ENCODE data around the gene PTPRN2.

Gene PTPRN2

DNA sequence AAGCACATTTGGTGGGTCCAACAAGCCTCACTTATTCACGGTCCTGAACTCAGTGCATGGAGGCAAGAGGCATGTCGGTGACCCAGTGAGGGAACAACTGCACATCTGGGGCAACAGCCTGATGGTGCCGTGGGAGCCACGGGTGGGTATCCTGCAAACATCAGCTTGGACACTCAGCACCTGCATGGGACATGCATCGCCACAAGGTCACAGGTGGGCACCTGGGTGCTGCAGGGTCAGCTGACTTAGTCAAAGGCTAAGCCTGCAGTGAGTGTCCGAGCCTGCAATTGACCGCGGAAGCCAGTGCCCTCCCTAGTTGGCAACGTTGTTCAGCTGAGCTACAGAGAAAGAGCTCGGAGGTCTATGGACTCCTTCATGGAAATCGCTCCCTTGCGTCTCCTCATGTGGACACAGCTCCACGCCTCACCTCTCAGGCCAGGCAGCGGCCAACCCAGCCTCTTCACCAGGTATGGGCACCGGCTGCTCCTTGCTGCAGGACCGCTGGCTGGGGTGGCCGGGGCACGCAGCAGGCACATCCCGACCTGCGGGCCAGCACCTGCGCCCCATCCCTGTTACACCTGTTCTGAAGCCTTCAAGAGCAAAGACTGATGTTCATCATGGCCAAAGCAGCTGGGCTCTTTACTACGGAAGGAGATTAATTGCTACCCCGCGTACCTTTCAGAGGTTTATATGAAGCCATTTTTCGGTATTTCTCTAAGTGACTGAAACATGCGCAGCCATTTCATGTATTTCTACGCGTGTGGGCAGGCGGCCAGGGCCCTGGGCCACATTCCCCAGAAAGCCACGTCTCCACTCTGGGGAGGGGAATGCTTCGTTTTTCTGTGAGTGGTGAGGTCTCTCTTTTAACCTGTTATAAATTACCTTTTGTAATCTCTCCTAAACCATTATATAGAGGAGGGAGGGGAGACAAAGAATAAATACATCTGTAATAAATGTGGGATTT lies 870.1 kb downstream of the PTPRN2 start:
- no peak for DNase-seq (ENCODE audit: low spot score)
- H3K27ac ChIP-seq = no peak overlapping the region
- no peak overlapping the region for H3K4me3 ChIP-seq
- TF ChIP-seq, protein P1, sequence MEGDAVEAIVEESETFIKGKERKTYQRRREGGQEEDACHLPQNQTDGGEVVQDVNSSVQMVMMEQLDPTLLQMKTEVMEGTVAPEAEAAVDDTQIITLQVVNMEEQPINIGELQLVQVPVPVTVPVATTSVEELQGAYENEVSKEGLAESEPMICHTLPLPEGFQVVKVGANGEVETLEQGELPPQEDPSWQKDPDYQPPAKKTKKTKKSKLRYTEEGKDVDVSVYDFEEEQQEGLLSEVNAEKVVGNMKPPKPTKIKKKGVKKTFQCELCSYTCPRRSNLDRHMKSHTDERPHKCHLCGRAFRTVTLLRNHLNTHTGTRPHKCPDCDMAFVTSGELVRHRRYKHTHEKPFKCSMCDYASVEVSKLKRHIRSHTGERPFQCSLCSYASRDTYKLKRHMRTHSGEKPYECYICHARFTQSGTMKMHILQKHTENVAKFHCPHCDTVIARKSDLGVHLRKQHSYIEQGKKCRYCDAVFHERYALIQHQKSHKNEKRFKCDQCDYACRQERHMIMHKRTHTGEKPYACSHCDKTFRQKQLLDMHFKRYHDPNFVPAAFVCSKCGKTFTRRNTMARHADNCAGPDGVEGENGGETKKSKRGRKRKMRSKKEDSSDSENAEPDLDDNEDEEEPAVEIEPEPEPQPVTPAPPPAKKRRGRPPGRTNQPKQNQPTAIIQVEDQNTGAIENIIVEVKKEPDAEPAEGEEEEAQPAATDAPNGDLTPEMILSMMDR (IDR thresholded peaks at IDR 0.05) = no peak

DNA sequence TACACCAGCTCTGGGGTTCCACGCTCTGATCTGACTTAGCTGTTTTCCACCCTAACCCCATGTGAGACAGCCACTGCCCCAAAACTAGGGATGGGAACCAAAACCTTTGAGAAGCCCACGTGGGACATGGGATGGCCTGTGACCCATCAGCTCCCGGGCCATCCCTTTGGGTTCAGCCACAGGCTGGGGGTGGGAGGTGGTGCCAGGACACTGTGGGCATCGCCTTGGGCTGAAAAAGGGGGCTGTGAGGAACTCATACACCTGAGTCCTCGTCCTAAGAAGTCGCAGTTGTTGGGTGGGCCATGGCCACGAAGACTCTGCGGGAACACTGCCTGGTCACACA lies 871.7 kb downstream of the PTPRN2 start:
- Histone ChIP-seq H3K27ac (no peak overlapping the region), H3K4me3 (no peak overlapping the region)
- no peak for DNase-seq (ENCODE audit: low spot score)
- TF ChIP-seq, protein P1 (IDR thresholded peaks at IDR 0.05) = no peak

DNA sequence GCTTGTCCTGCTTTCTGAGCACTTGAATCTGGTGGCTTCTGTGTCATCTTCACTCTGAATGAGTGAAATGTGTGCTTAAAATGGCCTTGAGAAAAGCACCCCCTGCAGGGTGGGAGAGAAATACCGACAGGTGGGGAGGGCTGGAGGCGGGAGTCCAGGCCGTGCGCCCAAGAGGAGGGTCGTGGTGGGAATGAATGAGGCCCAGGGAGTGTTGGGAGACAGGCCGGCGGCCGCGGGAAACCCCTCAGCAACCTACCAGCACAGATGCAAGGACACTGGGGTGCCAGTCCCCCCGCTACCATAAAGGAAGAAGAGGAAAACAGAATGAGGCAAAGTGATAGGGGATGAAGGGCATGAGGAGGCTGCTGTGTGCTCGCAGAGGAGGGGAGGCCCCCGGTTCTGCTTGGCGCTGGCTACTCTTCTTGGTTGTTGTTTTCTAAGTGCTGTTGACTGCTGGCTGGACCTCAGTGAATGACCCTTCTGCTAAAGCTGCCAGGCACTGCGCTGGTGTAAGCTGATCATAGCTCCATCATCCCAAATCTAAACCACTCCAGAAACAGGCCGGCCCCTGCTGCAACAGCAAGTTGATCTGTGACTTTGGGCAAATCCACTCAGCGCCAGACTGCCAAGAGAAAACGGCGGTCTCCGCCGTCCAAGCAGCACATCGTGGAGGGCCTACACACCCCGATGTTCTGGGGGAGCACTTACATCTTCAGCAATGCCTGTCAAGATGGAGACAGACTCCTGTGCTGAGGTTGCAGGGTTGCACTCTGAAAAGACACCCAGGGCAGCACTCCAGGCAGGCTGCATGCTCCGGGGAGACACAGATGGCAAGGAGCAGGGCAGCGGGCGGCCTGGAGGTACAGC lies 872.3 kb downstream of the PTPRN2 start:
- H3K27ac ChIP-seq = no peak overlapping the region
- TF ChIP-seq, protein P1 (IDR thresholded peaks at IDR 0.05) = no peak
- no peak for DNase-seq (ENCODE audit: low spot score)
- H3K4me3 ChIP-seq = no peak overlapping the region

DNA sequence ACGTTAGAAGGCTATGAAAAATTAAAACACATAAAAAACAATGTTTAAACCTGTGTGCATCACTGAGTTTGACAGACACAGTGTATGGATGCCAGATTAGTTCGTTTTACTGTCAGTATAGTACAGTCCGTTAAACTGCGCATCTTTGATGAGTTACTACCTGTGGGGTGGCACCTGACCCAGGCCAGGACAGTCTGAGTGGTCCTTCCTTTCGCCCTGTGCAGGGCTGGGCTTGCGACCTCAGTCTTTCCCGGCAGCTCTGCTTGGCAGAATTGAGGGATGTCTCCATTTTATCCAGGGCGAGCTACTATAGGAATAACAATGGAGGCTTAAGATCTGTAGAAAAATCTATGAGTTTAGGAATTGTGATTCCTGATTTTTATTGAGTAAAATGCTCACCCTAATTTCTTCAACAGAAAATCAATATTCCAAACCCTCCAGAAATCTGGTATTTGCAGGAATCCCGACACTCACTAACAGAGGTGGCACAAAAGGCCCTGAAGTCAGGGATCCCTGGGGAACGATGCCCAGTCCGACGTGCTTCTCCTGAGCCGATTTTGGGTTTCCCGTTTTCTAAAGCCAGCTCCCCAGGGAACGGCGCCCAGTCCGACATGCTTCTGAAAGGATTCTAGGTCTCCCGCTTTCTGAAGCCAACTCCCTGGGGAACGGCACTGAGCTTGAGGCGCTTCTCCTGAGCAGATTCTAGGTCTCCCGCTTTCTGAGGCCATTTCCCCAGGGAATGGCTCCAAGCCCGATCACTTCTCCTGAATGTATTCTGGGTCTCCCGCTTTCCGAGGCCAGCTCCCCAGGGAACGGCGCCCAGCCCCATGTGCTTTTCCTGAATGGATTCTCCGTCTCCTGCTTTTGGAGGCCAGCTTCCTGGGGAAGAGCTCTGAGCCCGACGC lies 873.2 kb downstream of the PTPRN2 start:
- H3K4me3 ChIP-seq = no peak overlapping the region
- DNase-seq (ENCODE audit: low spot score) = no peak
- TF ChIP-seq, protein P1 (IDR thresholded peaks at IDR 0.05) = no peak
- no peak overlapping the region for H3K27ac ChIP-seq

DNA sequence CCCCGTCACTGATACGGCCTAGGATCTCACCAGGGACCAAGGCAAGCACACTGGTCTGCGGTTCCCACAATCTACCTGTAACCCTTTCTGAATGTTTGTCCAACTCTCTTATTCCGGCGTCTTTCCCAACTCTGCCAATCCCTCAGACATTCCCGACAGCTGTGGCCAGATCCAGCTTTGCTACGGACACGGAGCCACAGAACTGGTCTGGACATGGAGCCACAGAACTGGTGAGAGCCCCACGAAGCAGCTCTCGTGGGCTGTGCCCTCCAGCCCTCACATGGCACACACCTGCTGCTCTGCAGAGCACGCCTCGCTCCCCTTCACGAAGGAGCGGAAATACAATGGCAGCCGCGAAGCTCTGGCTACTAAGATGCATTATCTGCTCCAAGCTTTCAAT lies 874.0 kb downstream of the PTPRN2 start:
- H3K27ac ChIP-seq = no peak overlapping the region
- DNase-seq (ENCODE audit: low spot score) = no peak
- TF ChIP-seq, protein P1 (IDR thresholded peaks at IDR 0.05) = no peak
- H3K4me3 ChIP-seq = no peak overlapping the region

DNA sequence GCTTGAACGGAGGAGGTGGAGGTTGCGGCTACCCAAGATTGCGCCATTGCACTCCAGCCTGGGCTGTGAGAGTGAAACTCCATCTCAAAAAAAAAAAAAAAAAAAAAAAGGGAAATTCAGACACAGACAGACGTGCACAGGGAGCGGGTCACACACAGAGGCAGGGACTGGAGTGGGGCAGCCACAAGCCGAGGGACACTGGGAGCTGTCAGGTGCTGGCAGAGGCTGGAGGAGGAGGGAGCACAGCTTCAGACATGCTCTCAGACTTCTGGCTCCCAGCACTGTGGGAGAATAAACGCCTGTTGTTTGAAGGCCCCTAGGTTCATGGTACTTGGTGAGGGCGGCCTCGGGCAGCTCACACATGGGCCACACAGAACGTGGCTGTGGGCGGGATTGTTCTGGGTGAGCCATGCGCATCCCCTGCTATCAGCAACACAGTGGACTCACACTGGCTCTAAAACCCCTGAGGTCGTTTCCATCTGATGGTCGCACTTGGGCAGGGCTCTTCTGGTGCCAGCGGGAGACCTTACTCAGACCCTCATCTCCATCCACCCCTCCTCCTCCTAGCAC lies 874.9 kb downstream of the PTPRN2 start:
- H3K27ac ChIP-seq = no peak overlapping the region
- TF ChIP-seq, protein P1 (IDR thresholded peaks at IDR 0.05) = no peak
- DNase-seq (ENCODE audit: low spot score) = peak; percentile 17
- H3K4me3 ChIP-seq = no peak overlapping the region
